AG09319 (cell line): Measurements from ENCODE around the gene MYOCD.

ENCODE experiments used
- DNase-seq: peaks from one replicate; pipeline ENCODE4 v3.0.0-alpha.2; 2010; ENCODE audit warnings: low read depth; ENCODE audit errors: extremely low read depth
- TF ChIP-seq, protein P1 (sequence below): IDR thresholded peaks from 2 replicates; pipeline ENCODE4 v1.5.1; 2011; ENCODE audit warnings: low read depth, mild to moderate bottlenecking, inconsistent platforms, low read length, moderate library complexity

Gene MYOCD

DNA sequence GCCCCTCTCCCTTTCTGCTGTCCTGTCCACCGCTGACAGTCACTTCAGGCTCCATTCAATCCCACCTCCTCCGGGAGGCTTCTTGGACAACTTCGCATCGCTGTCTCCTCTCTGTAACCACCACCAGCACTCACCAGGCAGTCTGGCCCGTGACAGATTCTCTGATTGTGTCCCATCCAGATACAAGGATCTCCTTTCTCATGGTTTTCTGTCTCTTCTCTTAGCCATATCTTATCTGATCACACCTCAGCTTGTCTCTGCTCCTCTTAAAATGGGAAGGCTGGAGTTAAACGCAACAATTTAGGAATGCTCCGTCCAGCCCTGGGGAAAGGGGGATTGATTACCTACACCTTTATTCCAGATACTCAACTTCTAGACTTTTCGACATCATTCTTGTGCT is 66.7 kb downstream of the MYOCD start:
- TF ChIP-seq, protein P1, sequence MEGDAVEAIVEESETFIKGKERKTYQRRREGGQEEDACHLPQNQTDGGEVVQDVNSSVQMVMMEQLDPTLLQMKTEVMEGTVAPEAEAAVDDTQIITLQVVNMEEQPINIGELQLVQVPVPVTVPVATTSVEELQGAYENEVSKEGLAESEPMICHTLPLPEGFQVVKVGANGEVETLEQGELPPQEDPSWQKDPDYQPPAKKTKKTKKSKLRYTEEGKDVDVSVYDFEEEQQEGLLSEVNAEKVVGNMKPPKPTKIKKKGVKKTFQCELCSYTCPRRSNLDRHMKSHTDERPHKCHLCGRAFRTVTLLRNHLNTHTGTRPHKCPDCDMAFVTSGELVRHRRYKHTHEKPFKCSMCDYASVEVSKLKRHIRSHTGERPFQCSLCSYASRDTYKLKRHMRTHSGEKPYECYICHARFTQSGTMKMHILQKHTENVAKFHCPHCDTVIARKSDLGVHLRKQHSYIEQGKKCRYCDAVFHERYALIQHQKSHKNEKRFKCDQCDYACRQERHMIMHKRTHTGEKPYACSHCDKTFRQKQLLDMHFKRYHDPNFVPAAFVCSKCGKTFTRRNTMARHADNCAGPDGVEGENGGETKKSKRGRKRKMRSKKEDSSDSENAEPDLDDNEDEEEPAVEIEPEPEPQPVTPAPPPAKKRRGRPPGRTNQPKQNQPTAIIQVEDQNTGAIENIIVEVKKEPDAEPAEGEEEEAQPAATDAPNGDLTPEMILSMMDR: no peak
- no peak for DNase-seq

- TF ChIP-seq, protein P1: no peak
- no peak for DNase-seq
Measured at GRCh38 chr17:12734926-12735325, 69.2 kb downstream of the MYOCD start.

- no peak for DNase-seq
Measured at GRCh38 chr17:12735517-12735916, 69.8 kb downstream of the MYOCD start.

GRCh38 chr17:12736526-12736925 is 70.8 kb downstream of the MYOCD start:
- DNase-seq: no peak

More at GRCh38 chr17:12735517-12735916, 69.8 kb downstream of the MYOCD start:
- TF ChIP-seq, protein P1: no peak

DNA sequence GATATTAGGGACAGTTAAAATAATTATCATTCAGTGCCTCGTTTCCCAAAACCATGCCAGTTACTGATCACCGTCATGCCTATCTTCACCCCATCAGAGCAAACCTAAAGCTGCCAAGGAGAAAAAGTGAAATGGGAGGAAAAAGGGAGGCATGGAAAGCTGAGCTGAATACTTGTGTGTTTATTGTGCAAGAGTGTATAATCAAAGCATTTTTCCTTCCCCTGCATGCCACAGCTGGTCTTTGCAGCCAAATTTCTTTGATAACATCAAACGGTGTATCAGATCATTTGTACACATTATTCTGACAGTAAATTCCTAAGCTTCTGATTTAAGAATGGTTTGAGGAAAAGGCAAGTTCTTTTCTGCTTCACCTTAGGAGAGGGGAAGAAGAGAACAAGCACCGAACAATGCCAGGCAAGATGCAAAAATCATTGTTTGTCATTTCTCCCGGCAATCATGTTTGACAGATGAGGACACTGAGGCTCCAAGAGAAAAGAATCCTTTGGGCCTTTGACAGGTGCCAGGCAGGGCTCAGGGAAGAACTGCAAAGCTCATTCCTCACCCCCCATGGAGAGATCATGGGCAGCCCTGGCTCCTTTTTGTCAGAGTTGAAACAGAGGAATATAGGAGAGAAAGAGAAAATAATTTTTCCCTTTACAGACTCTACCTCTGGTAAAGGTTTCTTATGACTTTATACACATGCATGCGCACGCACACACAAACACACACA is 72.2 kb downstream of the MYOCD start:
- no peak for DNase-seq
- TF ChIP-seq, protein P1: no peak

More at GRCh38 chr17:12736526-12736925, 70.8 kb downstream of the MYOCD start:
- TF ChIP-seq, protein P1: no peak

- DNase-seq: no peak
- TF ChIP-seq, protein P1: no peak
Measured at GRCh38 chr17:12738624-12739023, 72.9 kb downstream of the MYOCD start.

DNA sequence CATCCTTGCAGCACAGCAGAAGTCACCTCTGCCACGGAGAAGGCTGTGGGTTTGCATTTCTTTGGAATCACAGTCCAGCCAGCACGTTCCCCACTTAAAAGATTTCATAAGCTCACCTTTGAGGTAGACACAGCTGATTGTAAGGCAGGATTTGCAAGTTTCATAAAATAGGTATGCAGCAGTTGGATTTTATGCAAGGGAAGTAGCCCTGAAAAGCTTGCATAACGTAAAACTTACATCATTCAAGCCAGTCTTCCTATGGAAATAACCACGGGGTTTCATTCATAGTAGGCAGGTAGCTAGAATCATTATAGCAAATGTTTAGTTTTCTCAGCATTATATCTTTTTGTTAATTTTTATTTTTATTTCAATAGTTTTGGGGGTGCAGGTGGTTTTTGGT is 73.8 kb downstream of the MYOCD start:
- DNase-seq: no peak

More for the DNA sequence above, 73.8 kb downstream of the MYOCD start:
- TF ChIP-seq, protein P1: no peak
